SK-N-SH (cell line): ENCODE measurements around the gene BNC2. TPM values are rescaled to one million over a fixed set of nuclear protein-coding genes. Genes with fewer than 3 reads are reported as not detected.

Experiments
- CTCF ChIA-PET: fragments of 300-600, 350-600 bp; formaldehyde crosslinking; extraction: SDS; loops from one replicate; lab custom pipeline; 2021; lab: Yijun Ruan, JAX
- POLR2A ChIA-PET: fragments of 350-600 bp; sonication (Branson Sonifier 250); formaldehyde crosslinking; extraction: SDS; loops from one replicate; lab custom pipeline; 2020; ENCODE audit warnings: antibody characterized with exemption, inconsistent platforms; lab: Yijun Ruan, JAX
- DNase-seq: peaks from one replicate; pipeline ENCODE4 v3.0.0; 2012
- H2AFZ ChIP-seq: fragments of 200-600 bp; sonication (generic); 2 replicates; pipeline ENCODE4 v1.8.1; 2016; ENCODE audit warnings: antibody characterized with exemption, mild to moderate bottlenecking, low read depth
- H3F3A ChIP-seq: fragments of 200-600 bp; sonication (generic); replicated peaks from 2 replicates; pipeline ENCODE3; 2016; ENCODE audit warnings: antibody characterized with exemption, mild to moderate bottlenecking; ENCODE audit not compliant: insufficient read depth
- H3K27ac ChIP-seq, 2 experiments: fragments of 200-500 bp in 1 of 2; fragments of 200-600 bp in 1 of 2; sonication (Bioruptor generic) in 1 of 2; sonication (generic), shearing (Covaris generic) in 1 of 2; 2 replicates each; pipeline versions ENCODE4 v1.5.1 to v1.6.1; 2014 to 2016; ENCODE audit warnings: low read depth in 2 of 2, inconsistent platforms in 1 of 2, low read length in 1 of 2, mild to moderate bottlenecking in 1 of 2, mixed read lengths in 1 of 2
- H3K27me3 ChIP-seq: fragments of 200-600 bp; sonication (generic), shearing (Covaris generic); 2 replicates; pipeline ENCODE4 v1.6.1; 2016; ENCODE audit warnings: mixed run types; ENCODE audit not compliant: insufficient read depth
- H3K36me3 ChIP-seq, 2 experiments: fragments of 200-500 bp in 1 of 2; fragments of 200-600 bp in 1 of 2; sonication (Bioruptor generic) in 1 of 2; sonication (generic) in 1 of 2; replicated peaks in 1 of 2; 2 replicates each; pipeline versions ENCODE3 to v1.5.1; 2014 to 2016; ENCODE audit warnings: low read length in 1 of 2, mild to moderate bottlenecking in 1 of 2; ENCODE audit not compliant: insufficient read depth in 2 of 2, control insufficient read depth in 1 of 2
- H3K4me1 ChIP-seq, 2 experiments: fragments of 200-500 bp in 1 of 2; fragments of 200-600 bp in 1 of 2; sonication (Bioruptor generic) in 1 of 2; sonication (generic), shearing (Covaris generic) in 1 of 2; 2 replicates each; pipeline versions ENCODE4 v1.5.1 to v1.6.1; 2014 to 2016; ENCODE audit warnings: low read depth in 1 of 2, low read length in 1 of 2, mixed run types in 1 of 2; ENCODE audit not compliant: insufficient read depth in 2 of 2, control insufficient read depth in 1 of 2
- H3K4me2 ChIP-seq: fragments of 200-600 bp; sonication (generic), shearing (Covaris generic); 2 replicates; pipeline ENCODE4 v1.6.1; 2017; ENCODE audit warnings: mixed run types
- H3K4me3 ChIP-seq, 2 experiments: fragments of 200-500 bp in 1 of 2; fragments of 200-600 bp in 1 of 2; sonication (Bioruptor generic) in 1 of 2; sonication (generic), shearing (Covaris generic) in 1 of 2; 2 replicates each; pipeline versions ENCODE4 v1.5.1 to v1.8.1; 2014 to 2016; ENCODE audit warnings: low read depth in 2 of 2, inconsistent platforms in 1 of 2, low read length in 1 of 2, mild to moderate bottlenecking in 1 of 2, mixed read lengths in 1 of 2, moderate library complexity in 1 of 2
- H3K79me2 ChIP-seq: fragments of 200-600 bp; sonication (generic); 2 replicates; pipeline ENCODE4 v1.8.1; 2017; ENCODE audit warnings: mild to moderate bottlenecking; ENCODE audit not compliant: insufficient read depth
- H3K9ac ChIP-seq: fragments of 200-600 bp; sonication (generic); 2 replicates; pipeline ENCODE4 v1.6.1; 2017; ENCODE audit warnings: mixed run types
- H3K9me2 ChIP-seq: fragments of 200-600 bp; sonication (generic); 2 replicates; pipeline ENCODE4 v1.6.1; 2017; ENCODE audit warnings: mixed run types
- H3K9me3 ChIP-seq: fragments of 200-600 bp; sonication (generic); 2 replicates; pipeline ENCODE4 v1.6.1; 2017; ENCODE audit warnings: mixed run types, mild to moderate bottlenecking, moderate library complexity
- H4K20me1 ChIP-seq: fragments of 200-600 bp; sonication (generic); 2 replicates; pipeline ENCODE4 v1.6.1; 2017; ENCODE audit warnings: mild to moderate bottlenecking, mixed run types; ENCODE audit not compliant: insufficient read depth
- CTCF ChIP-seq: fragments of 200-600 bp; sonication (generic); IDR thresholded peaks from 2 replicates; pipeline ENCODE4 v1.6.1; 2017; ENCODE audit warnings: antibody characterized with exemption, mild to moderate bottlenecking, moderate library complexity
- ELF1 ChIP-seq: IDR thresholded peaks from 2 replicates; pipeline ENCODE4 v1.4.0; 2012
- EP300 ChIP-seq, 2 experiments: IDR thresholded peaks; 2 replicates each; pipeline versions ENCODE4 v1.4.0 to v1.6.1; 2012; ENCODE audit warnings: borderline replicate concordance in 1 of 2, low read depth in 1 of 2, low read length in 1 of 2
- EZH2phosphoT487 ChIP-seq: fragments of 200-600 bp; sonication (generic); IDR thresholded peaks from 2 replicates; pipeline ENCODE4 v1.6.1; 2017; ENCODE audit warnings: low read depth, mixed run types, mild to moderate bottlenecking, antibody characterized with exemption, moderate library complexity, borderline replicate concordance
- FOSL2 ChIP-seq: IDR thresholded peaks from 2 replicates; pipeline ENCODE4 v1.4.0; 2012; ENCODE audit warnings: low read depth, mild to moderate bottlenecking, moderate library complexity, borderline replicate concordance
- GATA2 ChIP-seq: sonication (generic); formaldehyde crosslinking; IDR thresholded peaks from 2 replicates; pipeline ENCODE4 v1.5.0; 2020; ENCODE audit warnings: mild to moderate bottlenecking, missing genetic modification reagents
- JUND ChIP-seq: IDR thresholded peaks from 2 replicates; pipeline ENCODE4 v1.4.0; 2012
- MAX ChIP-seq: IDR thresholded peaks from 2 replicates; pipeline ENCODE4 v1.4.0; 2012; ENCODE audit warnings: low read depth
- MEF2A ChIP-seq: IDR thresholded peaks from 2 replicates; pipeline ENCODE4 v1.4.0; 2012; ENCODE audit warnings: low read depth, borderline replicate concordance
- MXI1 ChIP-seq: IDR thresholded peaks from 2 replicates; pipeline ENCODE4 v1.6.1; 2012; ENCODE audit warnings: mild to moderate bottlenecking, low read depth, low read length, improper control_type of control experiment
- NFIC ChIP-seq: IDR thresholded peaks from 2 replicates; pipeline ENCODE4 v1.4.0; 2012; ENCODE audit warnings: borderline replicate concordance
- NRF1 ChIP-seq: IDR thresholded peaks from 2 replicates; pipeline ENCODE4 v1.6.1; 2012; ENCODE audit warnings: low read depth, mild to moderate bottlenecking, low read length
- PBX3 ChIP-seq: IDR thresholded peaks from 2 replicates; pipeline ENCODE4; 2012
- POLR2AphosphoS5 ChIP-seq: IDR thresholded peaks from 2 replicates; pipeline ENCODE4 v1.6.1; 2012; ENCODE audit warnings: low read depth, low read length
- RCOR1 ChIP-seq: fragments of 150-350 bp; IDR thresholded peaks from 2 replicates; pipeline ENCODE4 v1.6.1; 2017; ENCODE audit warnings: antibody characterized with exemption, low read length
- RFX5 ChIP-seq: IDR thresholded peaks from 2 replicates; pipeline ENCODE4 v1.6.1; 2012; ENCODE audit warnings: mild to moderate bottlenecking, improper control_type of control experiment, low read length
- RXRA ChIP-seq: IDR thresholded peaks from 2 replicates; pipeline ENCODE4 v1.4.0; 2012; ENCODE audit warnings: low read depth, mild to moderate bottlenecking, borderline replicate concordance
- SIN3A ChIP-seq: IDR thresholded peaks from 2 replicates; pipeline ENCODE4 v1.6.1; 2012; ENCODE audit warnings: low read depth, mild to moderate bottlenecking, low read length, moderate library complexity, borderline replicate concordance
- SMC3 ChIP-seq: IDR thresholded peaks from 2 replicates; pipeline ENCODE4 v1.6.1; 2012; ENCODE audit warnings: low read depth, low read length, improper control_type of control experiment
- TCF12 ChIP-seq: IDR thresholded peaks from 2 replicates; pipeline ENCODE4 v1.4.0; 2012
- TEAD4 ChIP-seq: IDR thresholded peaks from 2 replicates; pipeline ENCODE4 v1.4.0; 2012; ENCODE audit warnings: mild to moderate bottlenecking, borderline replicate concordance; ENCODE audit not compliant: insufficient read depth
- USF1 ChIP-seq: IDR thresholded peaks from 2 replicates; pipeline ENCODE4 v1.4.0; 2012; ENCODE audit warnings: low read depth, borderline replicate concordance
- WGBS: methylation state at CpG from one replicate; pipeline ENCODE4 v1.1.6; 2017; ENCODE audit warnings: low lambda C conversion rate; 5-methylcytosine and 5-hydroxymethylcytosine counted together
- polyA plus RNA-seq, 3 experiments: library from polyadenylated mRNA; depleted of rRNA; stranded (reverse); fragments of >200 nt; gene quantifications; 2 replicates each; pipeline ENCODE4 v1.2.3, GENCODE V29; 2012

The BNC2 gene
- polyA plus RNA-seq, 1 of the 3 experiments (the other 2 are of a cell fraction): 8.8 TPM

- H4K20me1 ChIP-seq: no peaks in the 10 kb centered on the region
- 16% methylated on average over 6 of the region's 7 CpGs for WGBS
- POLR2A ChIA-PET: no interaction called here
- no peak overlapping the region for H2AFZ ChIP-seq
- DNase-seq: peak; percentile 24
- peak overlapping the region; percentile 49 to 81 for H3K27ac ChIP-seq
- no peaks in the 10 kb centered on the region for H3K9me2 ChIP-seq
- peaks cover 8% of the 10 kb centered on the region for H3K79me2 ChIP-seq
- H3K4me1 ChIP-seq: peaks cover 19 to 40% of the 10 kb centered on the region in 2 experiments
- H3K9me3 ChIP-seq: no peaks in the 10 kb centered on the region
- no peaks in the 10 kb centered on the region for H3K27me3 ChIP-seq
- CTCF ChIA-PET: interaction anchor here (0.8 to 1.1 kb wide), 2 partner anchors 11 to 14 kb away, joined by 3 to 4 read pairs; no protein-coding TSS in a partner anchor
- peak; percentile 56 for TF ChIP-seq TCF12
- TF ChIP-seq RCOR1: peak; percentile 27; the same call in 1 of the 2 replicates
- TF ChIP-seq EP300 (IDR thresholded peaks at IDR 0.05; ENCODE audit: borderline replicate concordance in 1 of 2, low read depth in 1 of 2, low read length in 1 of 2): peak; percentile 25 to 57; a peak in 2 of 4 replicates
- peak; percentile 45; the same call in 1 of the 2 replicates for TF ChIP-seq ELF1
- TF ChIP-seq RXRA: peak; percentile 15; the same call in 1 of the 2 replicates
- no peak for TF ChIP-seq USF1
- TF ChIP-seq JUND: peak; percentile 33; the same call in 1 of the 2 replicates
- TF ChIP-seq EZH2phosphoT487: no peak
- TF ChIP-seq PBX3: peak; percentile 53
- peak; percentile 17; the same call in 1 of the 2 replicates for TF ChIP-seq POLR2AphosphoS5
- TF ChIP-seq GATA2 (CRISPR knock-in tag): no peak
- TF ChIP-seq MXI1: no peak
- peak; percentile 39; the same call in 1 of the 2 replicates for TF ChIP-seq NFIC
- TF ChIP-seq TEAD4: peak; percentile 44; the same call in 1 of the 2 replicates
- peak; percentile 58 for TF ChIP-seq MAX
- TF ChIP-seq FOSL2: peak; percentile 22
- H3K36me3 ChIP-seq: peaks cover 2 to 19% of the 10 kb centered on the region in 2 experiments
- H3K4me2 ChIP-seq: peak overlapping the region; percentile 52
- peak overlapping the region in 1 of 2 experiments; percentile 6; a peak in 1 of 4 replicates for H3K4me3 ChIP-seq
- H3F3A ChIP-seq: peaks cover 22% of the 10 kb centered on the region
- peak overlapping the region; percentile 32 for H3K9ac ChIP-seq
Measured at GRCh38 chr9:16421532-16421931, 448.9 kb downstream of the BNC2 start.

GRCh38 chr9:16419124-16419523, 451.3 kb downstream of the BNC2 start:
- Histone ChIP-seq H3K27ac (no peak overlapping the region), H3K9me2 (no peaks in the 10 kb centered on the region), H2AFZ (no peak overlapping the region)
- no peak for TF ChIP-seq SIN3A
- TF ChIP-seq MAX: no peak
- TF ChIP-seq PBX3: no peak
- TF ChIP-seq CTCF: no peak
- no peak for TF ChIP-seq NRF1
- no peak for TF ChIP-seq SMC3
- TF ChIP-seq RFX5: no peak
- TF ChIP-seq MEF2A: no peak
- TF ChIP-seq POLR2AphosphoS5: no peak
- TF ChIP-seq RCOR1: no peak
- TF ChIP-seq, all 33 proteins: peak for 0
- Histone ChIP-seq H3K36me3 (peaks cover 2 to 16% of the 10 kb centered on the region in 2 experiments), H3K79me2 (peaks cover 8% of the 10 kb centered on the region), H3K4me1 (peaks cover 19 to 24% of the 10 kb centered on the region in 2 experiments), H3K4me3 (no peak overlapping the region), H3K27me3 (no peaks in the 10 kb centered on the region), H3K4me2 (no peak overlapping the region), H3K9me3 (no peaks in the 10 kb centered on the region), H3F3A (peaks cover 16% of the 10 kb centered on the region), H4K20me1 (no peaks in the 10 kb centered on the region), H3K9ac (no peak overlapping the region)
- no peak for DNase-seq
- ChIA-PET POLR2A (no interaction called here), CTCF (no interaction called here)
- 97% methylated on average over 12 of the region's 12 CpGs for WGBS
